Subcutaneous abdominal adipose tissue (tissue), 5 donors: ENCODE results near the gene UBIAD1.

Experiments
- H3K27ac ChIP-seq: one replicate; pipeline ENCODE4 v1.7.0; 2013; ENCODE audit warnings: low read depth, mild to moderate bottlenecking, inconsistent platforms, low read length, moderate library complexity
- H3K27me3 ChIP-seq, 5 donors: one replicate each; pipeline ENCODE4 v1.7.0; 2013; ENCODE audit warnings: low read length in 5 of 5, inconsistent platforms in 1 of 5; ENCODE audit not compliant: control insufficient read depth in 5 of 5, insufficient read depth in 4 of 5
- H3K36me3 ChIP-seq, 5 donors: one replicate each; pipeline ENCODE4 v1.7.0; 2013; ENCODE audit warnings: low read length in 5 of 5; ENCODE audit not compliant: control insufficient read depth in 5 of 5, insufficient read depth in 5 of 5
- H3K4me1 ChIP-seq, 5 donors: one replicate each; pipeline ENCODE4 v1.7.0; 2013; ENCODE audit warnings: low read length in 5 of 5, mild to moderate bottlenecking in 3 of 5, moderate library complexity in 1 of 5; ENCODE audit not compliant: control insufficient read depth in 5 of 5, insufficient read depth in 5 of 5
- H3K4me3 ChIP-seq, 5 donors: one replicate each; pipeline ENCODE4 v1.7.0; 2013; ENCODE audit warnings: low read length in 5 of 5, low read depth in 1 of 5
- H3K9ac ChIP-seq, 5 donors: one replicate each; pipeline ENCODE4 v1.7.0; 2013; ENCODE audit warnings: low read length in 5 of 5, mild to moderate bottlenecking in 4 of 5, moderate library complexity in 3 of 5
- H3K9me3 ChIP-seq, 5 donors: one replicate each; pipeline ENCODE4 v1.7.0; 2013; ENCODE audit warnings: low read length in 5 of 5; ENCODE audit not compliant: control insufficient read depth in 5 of 5
- donor health status: healthy.
- donor health status: healthy.
- donor health status: healthy.
- donor health status: healthy.
- donor health status: healthy.

Gene UBIAD1

GRCh38 chr1:11308699-11309224 is 35.8 kb downstream of the UBIAD1 start:
- Histone ChIP-seq H3K27ac (no peak overlapping the region), H3K4me1 (no peaks in the 10 kb centered on the region), H3K27me3 (peaks cover 0 to 11% (median 5%) of the 10 kb centered on the region in 5 donors), H3K9ac (no peak overlapping the region), H3K4me3 (no peak overlapping the region), H3K36me3 (no peaks in the 10 kb centered on the region), H3K9me3 (no peaks in the 10 kb centered on the region)

DNA sequence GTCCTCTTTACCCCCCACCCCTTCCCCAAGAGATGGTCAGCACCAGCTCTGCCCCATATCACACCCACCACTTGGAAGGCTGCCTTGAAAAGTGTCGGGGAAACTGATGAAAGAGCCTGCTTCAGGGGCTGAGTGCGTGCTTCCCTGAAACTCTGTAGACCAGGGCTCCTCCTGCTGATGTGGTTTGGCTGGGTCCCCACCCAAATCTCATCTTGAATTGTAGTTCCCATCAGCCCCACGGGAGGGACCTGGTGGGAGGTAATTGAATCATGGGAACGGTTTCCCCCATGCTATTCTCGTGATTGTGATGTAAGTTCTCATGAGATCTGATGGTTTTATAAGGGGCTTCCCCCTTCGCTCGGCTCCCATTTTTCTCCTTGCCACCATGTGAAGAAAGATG is 36.4 kb downstream of the UBIAD1 start:
- H3K36me3 ChIP-seq = no peaks in the 10 kb centered on the region
- peaks cover 0 to 11% (median 6%) of the 10 kb centered on the region in 5 donors for H3K27me3 ChIP-seq
- H3K4me1 ChIP-seq = no peaks in the 10 kb centered on the region
- no peaks in the 10 kb centered on the region for H3K9me3 ChIP-seq
- no peak overlapping the region for H3K4me3 ChIP-seq
- no peak overlapping the region for H3K27ac ChIP-seq
- no peak overlapping the region for H3K9ac ChIP-seq

DNA sequence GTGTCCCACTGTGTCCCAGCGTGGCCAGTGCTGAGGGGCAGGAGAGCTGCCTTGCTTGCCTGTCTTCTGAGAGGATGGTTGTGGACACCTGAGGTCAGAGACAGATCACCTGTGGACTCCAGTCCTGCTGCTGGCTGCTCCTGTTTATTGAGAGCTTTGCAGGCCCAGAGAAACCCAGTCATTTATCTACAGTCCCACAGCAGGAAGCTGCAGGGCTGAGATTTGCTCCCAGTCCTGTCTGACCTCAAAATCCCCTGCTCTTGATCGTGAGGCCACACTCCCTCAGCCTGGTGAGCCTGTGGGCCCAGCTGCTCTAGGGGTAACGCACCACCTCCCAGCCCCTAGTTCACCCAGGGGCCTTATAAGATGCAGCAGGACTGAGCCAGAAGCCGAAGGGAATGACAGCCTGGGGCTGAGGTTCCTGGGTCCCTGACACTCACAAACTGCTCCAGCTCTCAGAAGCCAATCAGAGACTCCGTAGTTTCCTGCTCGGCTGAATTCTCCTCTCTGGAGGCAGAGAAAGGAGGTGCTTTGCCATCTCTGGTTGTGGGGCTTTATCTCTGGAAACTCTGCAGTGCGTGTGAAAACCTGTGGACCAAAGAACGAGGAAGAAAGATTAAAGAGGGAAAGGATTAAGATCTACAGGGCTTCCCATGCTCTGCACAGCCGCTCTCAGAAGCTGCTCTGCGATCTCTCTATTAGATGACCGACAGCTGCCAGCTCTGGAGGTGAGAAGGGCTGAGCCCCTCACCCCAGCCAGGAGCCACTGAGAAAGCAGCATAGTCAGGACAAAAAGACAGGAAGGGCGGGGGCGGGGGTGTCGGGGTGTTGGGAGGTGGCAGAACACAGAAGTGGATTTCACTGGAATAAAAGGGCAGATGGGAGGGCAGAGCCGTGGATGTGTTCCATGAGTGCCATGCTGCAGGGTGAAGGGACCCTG is 39.1 kb downstream of the UBIAD1 start:
- no peak overlapping the region for H3K27ac ChIP-seq
- H3K9me3 ChIP-seq = no peaks in the 10 kb centered on the region
- H3K36me3 ChIP-seq = no peaks in the 10 kb centered on the region

DNA sequence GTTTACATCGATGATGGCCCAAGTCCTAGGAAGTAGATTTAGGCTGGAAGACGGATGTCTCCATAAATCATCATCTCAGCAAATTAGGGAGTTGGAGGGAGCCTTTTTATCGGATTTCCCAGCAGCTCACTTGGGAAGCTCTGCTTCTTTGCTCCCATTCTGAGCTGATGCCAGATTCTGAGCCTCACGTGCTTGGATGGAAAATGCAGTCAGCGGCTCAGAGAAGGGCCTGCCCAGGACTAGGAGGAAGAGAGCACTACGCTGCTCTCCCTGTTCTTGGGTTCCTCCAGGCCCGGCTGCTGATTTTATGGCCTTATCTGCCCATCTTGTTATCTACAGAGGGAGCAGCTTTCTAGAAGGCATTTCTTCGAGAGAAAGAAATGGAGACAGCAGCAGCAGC is 42.0 kb downstream of the UBIAD1 start:
- Histone ChIP-seq H3K9ac (no peak overlapping the region), H3K27me3 (peaks cover 8 to 28% (median 25%) of the 10 kb centered on the region in 5 donors), H3K4me3 (no peak overlapping the region), H3K36me3 (no peaks in the 10 kb centered on the region), H3K4me1 (peaks cover 0 to 6% (median 0%) of the 10 kb centered on the region in 5 donors), H3K9me3 (no peaks in the 10 kb centered on the region), H3K27ac (no peak overlapping the region)

More for the DNA sequence above, 39.1 kb downstream of the UBIAD1 start:
- peaks cover 4 to 21% (median 14%) of the 10 kb centered on the region in 5 donors for H3K27me3 ChIP-seq
- no peak overlapping the region for H3K9ac ChIP-seq
- H3K4me1 ChIP-seq = peaks cover 0 to 6% (median 0%) of the 10 kb centered on the region in 5 donors
- H3K4me3 ChIP-seq = no peak overlapping the region

DNA sequence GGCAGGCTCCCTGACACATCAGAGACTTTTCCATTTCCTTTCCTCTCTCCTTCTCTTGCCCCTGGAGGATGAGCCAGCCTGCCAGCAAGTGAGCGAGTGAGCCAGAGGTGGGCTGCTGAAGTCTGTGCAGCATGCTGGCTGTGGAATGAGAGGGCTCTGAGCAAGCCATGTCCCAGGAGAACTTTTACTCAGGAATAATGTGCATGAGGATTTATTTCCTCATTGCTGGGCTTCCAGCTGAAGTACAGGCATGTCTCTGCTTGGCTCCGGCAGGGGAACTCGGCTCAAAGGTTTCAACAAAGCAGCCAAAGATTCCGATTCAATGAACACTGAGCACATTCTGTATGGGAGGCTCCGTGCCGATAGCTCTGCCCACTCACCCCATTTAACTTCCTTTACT is 43.7 kb downstream of the UBIAD1 start:
- Histone ChIP-seq H3K9me3 (no peaks in the 10 kb centered on the region), H3K36me3 (no peaks in the 10 kb centered on the region), H3K27ac (no peak overlapping the region), H3K4me3 (no peak overlapping the region), H3K4me1 (peaks cover 0 to 6% (median 0%) of the 10 kb centered on the region in 5 donors), H3K9ac (no peak overlapping the region), H3K27me3 (peaks cover 14 to 37% (median 32%) of the 10 kb centered on the region in 5 donors)

DNA sequence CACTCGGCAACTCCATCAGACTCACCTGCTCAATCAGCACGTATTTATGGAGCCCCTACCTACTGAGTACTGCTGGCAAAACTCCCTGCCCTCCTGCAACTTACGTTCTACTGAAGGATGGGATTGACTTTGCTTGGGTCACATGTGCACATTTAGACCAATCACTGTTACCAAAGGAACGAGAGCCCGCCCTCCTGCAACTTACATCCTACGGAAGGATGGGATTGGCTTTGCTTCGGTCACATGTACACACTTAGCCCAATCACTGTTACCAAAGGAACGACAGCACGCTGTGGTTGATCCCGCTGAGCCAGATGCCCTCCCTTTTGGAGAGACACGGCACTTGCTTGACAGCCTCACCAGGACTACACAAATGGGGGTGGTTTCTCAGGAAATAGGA is 46.0 kb downstream of the UBIAD1 start:
- no peaks in the 10 kb centered on the region for H3K36me3 ChIP-seq
- H3K27ac ChIP-seq = no peak overlapping the region
- no peak overlapping the region for H3K4me3 ChIP-seq
- H3K4me1 ChIP-seq = peaks cover 0 to 6% (median 0%) of the 10 kb centered on the region in 5 donors
- peaks cover 11 to 35% (median 24%) of the 10 kb centered on the region in 5 donors for H3K27me3 ChIP-seq
- no peaks in the 10 kb centered on the region for H3K9me3 ChIP-seq
- H3K9ac ChIP-seq = no peak overlapping the region

- no peak overlapping the region for H3K9ac ChIP-seq
- peaks cover 15 to 34% (median 28%) of the 10 kb centered on the region in 5 donors for H3K27me3 ChIP-seq
- no peaks in the 10 kb centered on the region for H3K36me3 ChIP-seq
- peaks cover 0 to 6% (median 0%) of the 10 kb centered on the region in 5 donors for H3K4me1 ChIP-seq
- H3K4me3 ChIP-seq = no peak overlapping the region
- H3K27ac ChIP-seq = no peak overlapping the region
- no peaks in the 10 kb centered on the region for H3K9me3 ChIP-seq
Measured at GRCh38 chr1:11320153-11320936, 47.3 kb downstream of the UBIAD1 start.

- Histone ChIP-seq H3K36me3 (no peaks in the 10 kb centered on the region), H3K4me3 (no peak overlapping the region), H3K27me3 (peaks cover 11 to 25% (median 23%) of the 10 kb centered on the region in 5 donors), H3K27ac (no peak overlapping the region), H3K9ac (no peak overlapping the region), H3K4me1 (peaks cover 0 to 2% (median 0%) of the 10 kb centered on the region in 5 donors), H3K9me3 (no peaks in the 10 kb centered on the region)
Measured at GRCh38 chr1:11321656-11322491, 48.9 kb downstream of the UBIAD1 start.

DNA sequence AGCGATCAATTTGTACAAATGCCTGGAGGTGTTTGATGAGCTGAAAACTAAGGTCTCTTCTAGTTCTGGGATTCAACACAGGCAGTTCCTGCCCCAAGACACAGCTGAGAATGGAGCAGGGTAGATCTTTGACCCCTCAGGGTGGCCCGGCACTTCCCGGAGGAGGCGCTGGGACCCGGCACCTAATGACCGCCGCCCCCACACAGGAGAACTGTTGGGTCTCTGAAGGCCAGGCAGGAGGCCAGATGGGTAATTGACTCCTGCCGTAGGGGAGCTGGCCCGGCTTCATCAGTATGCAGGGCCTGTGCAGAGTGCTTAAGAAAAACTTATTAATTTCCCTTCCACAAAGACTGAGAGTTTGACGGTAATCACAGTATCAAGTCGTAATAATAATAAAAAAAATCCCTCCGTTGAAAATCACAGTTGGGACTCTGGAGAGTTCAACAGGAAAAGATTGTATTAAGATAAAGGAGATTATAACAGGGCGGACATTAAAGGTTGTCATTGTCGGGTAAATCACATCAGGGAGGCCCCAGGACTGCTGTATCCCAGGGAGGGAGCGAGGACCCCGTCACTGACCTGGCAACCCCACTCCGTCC is 51.7 kb downstream of the UBIAD1 start:
- Histone ChIP-seq H3K9ac (no peak overlapping the region), H3K36me3 (no peaks in the 10 kb centered on the region), H3K9me3 (no peaks in the 10 kb centered on the region), H3K4me1 (no peaks in the 10 kb centered on the region), H3K4me3 (no peak overlapping the region), H3K27me3 (peaks cover 11 to 26% (median 23%) of the 10 kb centered on the region in 5 donors), H3K27ac (no peak overlapping the region)
